CD4-positive, alpha-beta memory T cell (primary cell): Measurements from ENCODE around the gene GOLGA1. TPM values are rescaled to one million over a fixed set of nuclear protein-coding genes. Genes with fewer than 3 reads are reported as not detected.
A peak's percentile ranks its signal among the peaks of the same experiment; 100 is the strongest.
"Not testable (repeated sequence)": the region's sequence is repeated elsewhere in the genome, so short reads cannot be mapped to it uniquely, and the experiment has no call there.

Experiments
- CTCF ChIA-PET: fragments of 350-600 bp; sonication (Branson Sonifier 250); formaldehyde crosslinking; loops from one replicate; lab custom pipeline; 2021; ENCODE audit warnings: inconsistent platforms; ENCODE audit not compliant: partially characterized antibody; lab: Charles Lee
- POLR2A ChIA-PET: fragments of 350-600 bp; sonication (Branson Sonifier 250); formaldehyde crosslinking; loops from one replicate; lab custom pipeline; 2021; ENCODE audit not compliant: partially characterized antibody; lab: Charles Lee
- DNase-seq, 5 donors: peaks; one replicate each; pipeline versions ENCODE4 v3.0.0 to v3.0.0-alpha.2; 2020 to 2022; ENCODE audit warnings: mixed read lengths in 1 of 5
- H3K27ac ChIP-seq: one replicate; pipeline ENCODE4 v1.7.0; 2013; ENCODE audit warnings: low read depth, low read length
- H3K27me3 ChIP-seq: 2 replicates; pipeline ENCODE4 v1.7.0; 2013; ENCODE audit warnings: mild to moderate bottlenecking, low read length, moderate library complexity; ENCODE audit not compliant: insufficient read depth
- H3K36me3 ChIP-seq: 2 replicates; pipeline ENCODE4 v1.7.0; 2013; ENCODE audit warnings: mild to moderate bottlenecking, low read length, moderate library complexity; ENCODE audit not compliant: insufficient read depth
- H3K4me1 ChIP-seq: 2 replicates; pipeline ENCODE4 v1.7.0; 2013; ENCODE audit warnings: mild to moderate bottlenecking, low read length, moderate library complexity; ENCODE audit not compliant: insufficient read depth
- H3K4me3 ChIP-seq, 2 donors: one replicate each; pipeline ENCODE4 v1.7.0; 2013; ENCODE audit warnings: low read length in 2 of 2, mild to moderate bottlenecking in 1 of 2
- H3K9me3 ChIP-seq, 2 donors: one replicate each; pipeline ENCODE4 v1.7.0; 2013; ENCODE audit warnings: low read length in 2 of 2, control low read depth in 1 of 2; ENCODE audit not compliant: control insufficient read depth in 1 of 2
- H3K27ac Mint-ChIP-seq, 7 donors: one replicate each; pipeline ENCODE4 v1.8.0; 2020 to 2021; ENCODE audit warnings: mixed read lengths in 7 of 7, mild to moderate bottlenecking in 6 of 7, inconsistent platforms in 3 of 7, moderate library complexity in 3 of 7
- H3K27me3 Mint-ChIP-seq, 2 donors: one replicate each; pipeline ENCODE4 v1.8.0; 2020 to 2021; ENCODE audit warnings: mixed read lengths in 2 of 2
- H3K36me3 Mint-ChIP-seq, 2 donors: one replicate each; pipeline ENCODE4 v1.8.0; 2020 to 2021; ENCODE audit warnings: mixed read lengths in 2 of 2, inconsistent platforms in 1 of 2, mild to moderate bottlenecking in 1 of 2
- H3K4me1 Mint-ChIP-seq, 4 donors: one replicate each; pipeline ENCODE4 v1.8.0; 2020 to 2021; ENCODE audit warnings: mixed read lengths in 4 of 4, mild to moderate bottlenecking in 1 of 4
- H3K4me3 Mint-ChIP-seq, 8 donors: one replicate each; pipeline ENCODE4 v1.8.0; 2020 to 2021; ENCODE audit warnings: mixed read lengths in 8 of 8, mild to moderate bottlenecking in 7 of 8, moderate library complexity in 6 of 8, inconsistent platforms in 3 of 8
- H3K9me3 Mint-ChIP-seq, 8 donors: one replicate each; pipeline ENCODE4 v1.8.0; 2020 to 2021; ENCODE audit warnings: mixed read lengths in 8 of 8, mild to moderate bottlenecking in 5 of 8, inconsistent platforms in 3 of 8, moderate library complexity in 1 of 8
- intact Hi-C: fragments of 100-400 bp; cut with micrococcal nuclease; formaldehyde crosslinking; loops from one replicate; pipeline ENCODE4 v1.15.1; 2023
- polyA plus RNA-seq, 2 donors: library from polyadenylated mRNA; unstranded; fragments of 300-500 nt; fragmentation: Illumina TruSeq; gene quantifications; one replicate each; pipeline ENCODE4 v1.2.3, GENCODE V29; 2021
- total RNA-seq, 2 experiments: library from RNA; stranded (reverse); gene quantifications; one replicate each; pipeline ENCODE4 v1.2.3, GENCODE V29; 2021

Gene GOLGA1
- total and polyA plus RNA-seq, 4 experiments from 2014 or later, result 3.1 to 38.3 (median 16.7) TPM

DNA sequence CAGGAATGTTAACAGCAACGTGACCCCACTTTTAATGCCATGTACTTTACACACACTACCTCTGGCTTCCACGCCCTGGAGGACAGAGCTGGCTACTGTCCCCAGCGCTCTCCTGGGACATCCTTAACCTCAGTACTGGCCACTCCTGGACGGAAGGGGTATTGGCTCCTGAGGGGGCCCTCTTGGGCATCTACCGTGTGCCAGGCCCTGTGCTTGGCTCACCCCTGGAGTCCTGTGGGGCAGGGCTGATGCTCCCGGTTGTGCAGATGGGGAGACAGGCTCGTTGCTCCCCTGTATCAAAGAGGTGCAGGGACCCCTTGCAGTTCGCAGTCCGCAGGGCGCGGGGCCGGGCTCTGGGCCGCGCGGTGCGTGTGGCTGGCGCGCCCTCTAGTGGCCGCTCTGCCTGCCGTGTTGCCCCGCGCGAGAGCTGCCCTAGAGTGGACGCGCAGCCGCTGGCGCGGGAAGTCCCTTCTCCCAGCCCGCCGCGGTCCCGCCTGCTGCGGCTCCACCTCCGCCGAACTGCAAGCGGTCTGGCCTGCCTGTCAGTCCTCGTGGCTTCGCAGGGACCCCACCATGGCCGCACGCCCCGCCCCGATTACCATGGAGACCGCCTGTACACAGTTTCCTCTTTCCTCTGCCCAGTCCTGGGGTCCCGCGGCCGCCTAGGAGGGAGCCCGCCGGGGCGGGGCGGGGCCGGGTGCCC lies 87.9 kb downstream of the GOLGA1 start, which contains the start of gene WDR38:
WDR38 (plus strand) TSS at position 632 of the 703 bp plus-strand sequence. CDS start 72 bp downstream, outside the sequence.
- peaks cover 11% of the 10 kb centered on the region for H3K4me1 ChIP-seq
- H3K4me1 Mint-ChIP-seq, result peaks cover 5 to 19% (median 6%) of the 10 kb centered on the region in 4 donors
- H3K27ac Mint-ChIP-seq, result peak within 1 kb of the TSS; percentile 57 to 95 (median 83)
- H3K4me3 ChIP-seq, result peak within 1 kb of the TSS; percentile 3 to 58
- intact Hi-C loops, result loop anchor here (1.0 to 5.0 kb wide), 4 partner anchors 41 to 236 kb away; no protein-coding TSS in a partner anchor
- no peaks in the 10 kb centered on the region for H3K27me3 ChIP-seq
- peaks cover 0 to 2% (median 0%) of the 10 kb centered on the region in 8 donors for H3K9me3 Mint-ChIP-seq
- ChIA-PET POLR2A (interaction anchor here (0.6 to 3.2 kb wide), 8 partner anchors 9 to 342 kb away, joined by 3 to 23 read pairs (median 6); partner anchors contain the start of genes ARPC5L, NR6A1, OLFML2A and RPL35), CTCF (interaction anchor here (0.6 to 10.5 kb wide), 34 partner anchors 9 to 528 kb away, joined by 3 to 230 read pairs (median 4); partner anchors contain the start of genes ARPC5L, GAPVD1, NR6A1 and OLFML2A)
- H3K27me3 Mint-ChIP-seq, result peaks cover 0 to 1% of the 10 kb centered on the region in 2 donors
- H3K9me3 ChIP-seq, result no peaks in the 10 kb centered on the region
- peak within 1 kb of the TSS; percentile 55 to 79 (median 72) for H3K4me3 Mint-ChIP-seq
- H3K36me3 Mint-ChIP-seq, result peaks cover 7 to 11% of the 10 kb centered on the region in 2 donors
- H3K27ac ChIP-seq, result peak within 1 kb of the TSS; percentile 69
- peaks cover 13% of the 10 kb centered on the region for H3K36me3 ChIP-seq
- peak; percentile 78 to 91 (median 80) for DNase-seq

DNA sequence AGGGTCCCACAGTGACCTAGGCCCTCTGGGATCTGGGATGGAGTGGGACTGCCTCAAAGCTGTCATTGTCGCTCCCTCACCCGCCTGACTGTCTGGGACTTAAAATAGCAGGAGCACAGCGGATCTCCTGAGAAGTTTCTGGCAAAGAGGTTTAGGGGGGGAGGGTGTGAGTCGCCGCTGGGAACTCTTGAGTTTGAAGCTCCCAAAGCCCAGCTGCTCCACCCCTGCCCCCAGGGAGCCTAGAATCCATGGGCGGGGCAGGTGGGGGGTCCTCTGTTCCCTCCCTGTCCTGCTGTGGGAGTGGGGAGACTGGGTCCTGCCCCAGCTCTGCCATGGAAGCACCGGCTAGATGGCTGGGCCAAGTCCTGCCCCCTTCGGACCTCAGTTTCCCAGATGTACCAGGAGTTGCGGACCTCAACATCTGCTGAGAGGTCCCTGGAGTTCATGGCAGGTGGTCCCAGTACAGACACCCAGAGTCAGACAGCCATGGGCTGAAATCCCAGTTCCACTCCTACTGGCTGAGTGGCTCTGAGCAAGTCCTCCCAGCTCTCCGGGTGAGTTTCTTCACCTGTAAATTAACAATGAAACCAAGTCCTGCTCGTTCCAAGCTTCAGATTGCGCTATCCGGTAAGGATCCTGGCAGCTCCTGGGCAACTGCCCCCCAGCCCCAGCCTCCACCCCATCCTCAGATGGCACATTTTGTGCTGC lies 88.6 kb downstream of the GOLGA1 start:
- peak in 1 of 5 donors; percentile 37 for DNase-seq
- Mint-ChIP-seq H3K27ac (peak overlapping the region in 6 of 7 donors; percentile 29 to 83 (median 64)), H3K4me1 (peaks cover 5 to 19% (median 6%) of the 10 kb centered on the region in 4 donors), H3K9me3 (peaks cover 0 to 2% (median 0%) of the 10 kb centered on the region in 8 donors), H3K4me3 (peak overlapping the region in 4 of 8 donors; percentile 48 to 74 (median 68)), H3K36me3 (peaks cover under 1 to 4% of the 10 kb centered on the region in 2 donors), H3K27me3 (peaks cover 0 to 3% of the 10 kb centered on the region in 2 donors)
- H3K27me3 ChIP-seq, result no peaks in the 10 kb centered on the region
- intact Hi-C loops, result loop anchor here (2.0 to 5.0 kb wide), 2 partner anchors 140 to 235 kb away; no protein-coding TSS in a partner anchor
- no peaks in the 10 kb centered on the region for H3K9me3 ChIP-seq
- no peak overlapping the region for H3K27ac ChIP-seq
- CTCF ChIA-PET, result interaction anchor here (0.6 to 10.5 kb wide), 20 partner anchors 9 to 336 kb away, joined by 3 to 230 read pairs (median 4); partner anchors contain the start of genes ARPC5L, NR6A1, OLFML2A and RPL35
- peaks cover 6% of the 10 kb centered on the region for H3K36me3 ChIP-seq
- POLR2A ChIA-PET, result interaction anchor here (1.3 to 3.2 kb wide), 4 partner anchors 9 to 81 kb away, joined by 6 to 23 read pairs (median 18); partner anchors contain the start of genes ARPC5L, NR6A1 and RPL35
- H3K4me1 ChIP-seq, result peaks cover 11% of the 10 kb centered on the region
- H3K4me3 ChIP-seq, result peak overlapping the region in 1 of 2 donors; percentile 58

DNA sequence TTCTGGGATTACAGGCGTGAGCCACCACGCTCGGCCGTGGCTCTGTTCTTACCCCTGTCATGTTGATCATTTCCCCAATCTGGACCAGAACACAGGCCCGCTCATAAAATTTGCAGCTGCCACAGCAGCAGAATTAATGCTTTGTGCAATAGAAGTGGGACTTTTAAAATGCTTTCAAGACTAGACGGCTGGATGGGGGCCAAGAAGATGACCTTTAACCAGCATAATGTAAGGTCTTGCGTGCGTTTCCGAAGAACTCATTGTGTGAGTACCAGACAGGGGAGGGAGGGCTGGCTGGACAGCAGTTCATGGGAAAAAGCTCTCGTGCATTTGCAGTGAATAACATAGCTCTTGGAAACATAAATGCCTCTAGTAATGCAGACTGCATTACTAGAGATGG lies 91.1 kb downstream of the GOLGA1 start:
- POLR2A ChIA-PET, result no interaction called here
- DNase-seq, result no peak
- H3K36me3 ChIP-seq, result no peaks in the 10 kb centered on the region
- no peak overlapping the region for H3K4me3 ChIP-seq
- no peak overlapping the region for H3K27ac ChIP-seq
- Mint-ChIP-seq H3K9me3 (peaks cover 0 to 2% (median 0%) of the 10 kb centered on the region in 8 donors), H3K27me3 (peaks cover 0 to 3% of the 10 kb centered on the region in 2 donors), H3K27ac (no peak overlapping the region), H3K4me3 (peak overlapping the region in 1 of 8 donors; percentile 31), H3K4me1 (peaks cover 5 to 15% (median 6%) of the 10 kb centered on the region in 4 donors), H3K36me3 (no peaks in the 10 kb centered on the region)
- H3K27me3 ChIP-seq, result no peaks in the 10 kb centered on the region
- CTCF ChIA-PET, result interaction anchor here (10.5 kb wide), 1 partner anchor 75 kb away, joined by 230 read pairs; the partner anchor contains the start of genes NR6A1 and OLFML2A
- H3K4me1 ChIP-seq, result peaks cover 11% of the 10 kb centered on the region
- intact Hi-C loops, result loop anchor here (5.0 kb wide), 1 partner anchor 138 kb away; no protein-coding TSS in a partner anchor
- no peaks in the 10 kb centered on the region for H3K9me3 ChIP-seq

DNA sequence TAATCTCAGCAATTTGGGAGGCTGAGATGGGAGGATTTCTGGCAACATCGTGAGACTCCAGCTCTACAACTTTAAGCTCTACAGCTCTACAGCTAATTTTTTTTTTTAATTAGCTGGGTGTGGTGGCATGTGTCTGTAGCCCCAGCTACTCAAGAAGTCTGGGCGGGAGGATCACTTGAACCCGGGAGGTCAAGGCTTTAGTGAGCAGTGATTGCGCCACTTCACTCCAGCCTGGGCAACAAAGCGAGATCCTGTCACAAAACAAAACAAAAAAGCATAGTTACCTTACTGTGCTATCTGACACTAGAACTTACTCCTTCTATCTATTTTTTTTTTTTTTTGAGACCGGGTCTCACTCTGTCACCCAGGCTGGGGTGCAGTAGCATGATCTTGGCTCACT lies 93.9 kb downstream of the GOLGA1 start:
- intact Hi-C loops, result no loop called here
- H3K4me3 ChIP-seq, result no peak overlapping the region
- no peak for DNase-seq
- H3K9me3 Mint-ChIP-seq, result no peaks in the 10 kb centered on the region
- no peaks in the 10 kb centered on the region for H3K36me3 Mint-ChIP-seq
- no peak overlapping the region for H3K27ac ChIP-seq
- peaks cover 0 to 2% of the 10 kb centered on the region in 2 donors for H3K27me3 Mint-ChIP-seq
- H3K27ac Mint-ChIP-seq, result no peak overlapping the region
- H3K4me1 ChIP-seq, result no peaks in the 10 kb centered on the region
- no peak overlapping the region for H3K4me3 Mint-ChIP-seq
- peaks cover 0 to 5% (median 0%) of the 10 kb centered on the region in 4 donors for H3K4me1 Mint-ChIP-seq
- CTCF ChIA-PET, result interaction anchor here (0.7 to 1.4 kb wide), 2 partner anchors 9 to 24 kb away, joined by 3 read pairs; no protein-coding TSS in a partner anchor
- H3K27me3 ChIP-seq, result no peaks in the 10 kb centered on the region
- POLR2A ChIA-PET, result no interaction called here
- H3K36me3 ChIP-seq, result no peaks in the 10 kb centered on the region
- H3K9me3 ChIP-seq, result no peaks in the 10 kb centered on the region

DNA sequence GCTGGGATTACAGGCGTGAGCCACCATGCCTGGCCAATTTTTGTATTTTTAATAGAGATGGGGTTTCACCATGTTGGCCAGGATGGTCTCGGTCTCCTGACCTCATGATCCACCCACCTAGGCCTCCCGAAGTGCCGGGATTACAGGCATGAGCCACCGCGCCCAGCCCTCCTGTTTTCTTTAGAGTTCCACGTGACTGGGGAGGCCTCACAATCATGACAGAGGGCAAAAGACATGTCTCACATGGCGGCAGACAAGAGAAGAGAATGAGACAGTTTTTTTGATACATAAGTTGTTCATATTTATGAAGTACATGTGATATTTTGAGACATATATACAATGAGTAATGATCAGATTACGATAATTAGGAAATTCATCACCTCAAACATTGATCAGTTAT lies 94.4 kb downstream of the GOLGA1 start:
- H3K27ac ChIP-seq, DNase-seq, H3K27me3 Mint-ChIP-seq, H3K9me3 ChIP-seq, intact Hi-C loops, H3K27ac Mint-ChIP-seq, POLR2A ChIA-PET, H3K4me3 Mint-ChIP-seq, H3K4me3 ChIP-seq, H3K27me3 ChIP-seq, H3K36me3 Mint-ChIP-seq, H3K36me3 ChIP-seq, H3K4me1 ChIP-seq, H3K9me3 Mint-ChIP-seq, H3K4me1 Mint-ChIP-seq: not testable (repeated sequence)
- CTCF ChIA-PET, result interaction anchor here (0.7 to 1.4 kb wide), 3 partner anchors 9 to 25 kb away, joined by 3 read pairs; no protein-coding TSS in a partner anchor

DNA sequence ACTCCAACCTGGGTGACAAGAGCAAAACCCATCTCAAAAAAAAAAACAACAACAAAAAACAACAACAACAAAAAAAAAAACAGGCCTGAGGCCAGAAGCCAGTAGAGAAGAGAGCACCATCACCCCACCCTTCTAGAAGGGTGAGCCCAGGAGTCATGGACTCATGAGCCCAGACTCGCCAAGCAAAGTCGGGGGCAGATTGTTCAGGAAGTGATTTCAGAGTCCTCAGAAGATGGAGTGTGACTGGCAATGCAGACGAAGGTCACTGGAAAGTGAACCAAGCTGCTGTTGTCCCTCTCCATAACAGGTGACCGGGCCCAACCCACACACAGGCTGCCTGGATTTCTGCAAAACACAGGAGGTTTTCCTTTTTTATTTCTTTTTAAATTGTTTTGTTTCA lies 96.6 kb downstream of the GOLGA1 start:
- intact Hi-C loops, result no loop called here
- Mint-ChIP-seq H3K27me3 (peaks cover 0 to 2% of the 10 kb centered on the region in 2 donors), H3K4me1 (no peaks in the 10 kb centered on the region), H3K36me3 (no peaks in the 10 kb centered on the region), H3K9me3 (no peaks in the 10 kb centered on the region), H3K4me3 (no peak overlapping the region), H3K27ac (no peak overlapping the region)
- Histone ChIP-seq H3K4me3 (no peak overlapping the region), H3K27ac (no peak overlapping the region), H3K36me3 (no peaks in the 10 kb centered on the region), H3K27me3 (peaks cover 4% of the 10 kb centered on the region), H3K9me3 (no peaks in the 10 kb centered on the region), H3K4me1 (no peaks in the 10 kb centered on the region)
- no peak for DNase-seq
- ChIA-PET CTCF (no interaction called here), POLR2A (no interaction called here)
